COLO829 (cell line): Measurements from ENCODE around the gene FAM3C.

Source experiments
- DNase-seq: peaks from one replicate; pipeline ENCODE4 v3.0.0; 2012; ENCODE audit warnings: low spot score

Gene FAM3C

DNA sequence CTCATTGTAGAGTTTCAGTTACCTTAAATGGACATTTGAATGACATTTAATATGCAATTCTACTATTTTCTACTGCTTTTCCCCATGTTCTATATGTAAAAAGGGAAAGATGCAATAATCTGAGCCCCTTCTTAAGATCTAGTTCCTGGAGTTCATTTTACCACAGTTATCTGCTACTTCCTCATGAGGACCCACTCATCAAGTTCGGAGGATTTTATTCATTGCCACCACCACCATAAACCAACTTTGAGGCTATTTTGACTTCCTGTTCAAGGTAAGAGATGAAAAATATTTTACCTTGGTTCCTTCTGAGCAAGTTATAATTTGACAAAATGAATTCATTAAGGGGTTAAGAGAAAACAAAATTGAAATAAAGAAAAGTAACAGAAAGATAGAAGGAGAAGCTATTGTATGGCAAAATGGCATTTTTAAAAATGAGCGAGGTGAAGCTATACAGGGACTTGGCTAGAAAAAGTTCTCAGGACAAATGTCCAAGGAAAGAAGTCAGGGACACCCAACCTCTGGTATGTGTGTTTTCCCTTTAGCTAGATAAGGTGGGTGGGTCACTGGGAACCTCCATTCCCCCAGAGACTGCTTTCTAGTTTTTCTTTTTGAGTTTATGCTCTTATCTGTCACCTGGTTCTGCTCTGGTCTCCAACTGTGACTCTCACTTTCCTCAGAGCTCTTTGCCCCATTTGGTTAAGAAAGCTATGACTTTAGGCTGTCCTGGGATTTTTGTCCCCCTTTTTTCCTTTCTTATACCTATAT, 14.9 kb upstream of the FAM3C start:
- DNase-seq: no peak

DNA sequence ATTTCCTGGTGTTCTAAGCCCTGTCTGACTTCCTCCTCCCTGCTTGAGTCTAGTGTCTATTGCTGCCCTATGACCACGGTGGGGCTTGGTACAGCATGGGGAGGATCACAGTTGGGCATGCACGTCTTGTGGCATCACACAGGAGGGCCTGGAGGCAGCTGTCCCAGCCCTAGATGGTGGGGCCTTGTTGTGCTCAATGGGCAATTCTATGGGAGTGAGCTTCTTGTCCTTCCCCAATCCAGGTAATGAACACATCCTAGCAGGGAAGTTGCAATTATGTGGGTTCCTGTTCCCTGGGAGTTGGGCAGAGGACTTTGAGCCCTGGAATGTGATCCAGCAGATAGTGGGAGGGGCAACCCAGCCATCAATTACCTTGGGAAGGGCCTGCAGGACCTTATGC, 10.8 kb upstream of the FAM3C start:
- DNase-seq: no peak

- DNase-seq: no peak
These were observed 10.4 kb upstream of the FAM3C start for GRCh38 chr7:121406461-121406860.

DNA sequence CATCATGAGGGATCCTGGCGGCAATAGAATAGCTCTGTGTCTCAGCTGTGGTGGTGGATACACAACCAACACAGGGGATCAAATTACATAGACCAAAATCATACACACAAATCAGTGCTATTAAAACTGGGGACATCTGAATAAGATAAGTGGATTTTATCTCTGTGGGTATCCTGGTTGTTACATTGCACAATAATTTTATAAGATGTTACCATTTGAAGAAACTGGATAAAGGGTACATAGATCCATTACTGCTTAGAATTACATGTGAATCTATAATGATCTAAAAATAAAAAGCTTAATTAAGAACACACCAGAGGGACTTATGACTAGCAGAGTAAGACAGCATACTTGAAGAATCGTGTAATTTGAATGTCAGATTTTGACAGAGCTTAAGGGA, 8.2 kb upstream of the FAM3C start:
- DNase-seq: no peak

DNA sequence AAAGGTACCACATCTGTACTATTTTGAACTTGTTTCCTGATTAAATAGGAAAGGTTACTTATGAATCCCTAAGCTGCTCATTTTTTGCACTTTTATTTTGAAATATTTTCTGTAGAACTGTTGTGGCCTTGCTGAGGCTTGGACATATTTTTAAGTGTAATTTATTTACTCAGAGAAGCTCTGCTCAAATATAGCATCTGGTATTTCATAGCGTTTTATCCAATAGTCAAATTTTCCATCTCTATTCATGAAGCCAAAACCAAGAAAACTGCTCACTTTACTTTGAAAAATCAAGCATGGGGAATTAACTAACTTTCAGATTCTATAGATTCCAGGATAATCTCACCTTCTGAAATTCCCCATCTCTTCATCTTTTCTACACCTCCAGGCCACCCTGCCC, 6.6 kb upstream of the FAM3C start:
- DNase-seq: no peak

DNA sequence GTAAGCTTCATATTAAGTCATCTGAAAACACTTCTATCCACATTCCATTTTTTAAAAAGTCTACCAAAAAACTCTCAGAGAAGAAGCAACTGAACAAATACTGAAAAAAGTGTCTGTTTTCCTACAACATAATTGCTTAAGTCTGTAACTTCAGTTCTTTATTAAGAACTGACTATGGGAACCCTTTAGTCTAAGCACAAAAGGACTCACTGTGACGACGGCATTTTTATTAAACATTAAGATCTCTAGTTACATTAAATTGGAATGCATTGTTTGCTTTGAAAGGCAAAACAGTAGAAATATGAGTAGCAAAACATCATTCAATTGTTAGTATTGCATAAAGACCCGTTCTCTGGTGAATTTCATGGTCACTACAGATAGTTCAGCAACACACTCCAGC, 5.8 kb upstream of the FAM3C start:
- no peak for DNase-seq

DNA sequence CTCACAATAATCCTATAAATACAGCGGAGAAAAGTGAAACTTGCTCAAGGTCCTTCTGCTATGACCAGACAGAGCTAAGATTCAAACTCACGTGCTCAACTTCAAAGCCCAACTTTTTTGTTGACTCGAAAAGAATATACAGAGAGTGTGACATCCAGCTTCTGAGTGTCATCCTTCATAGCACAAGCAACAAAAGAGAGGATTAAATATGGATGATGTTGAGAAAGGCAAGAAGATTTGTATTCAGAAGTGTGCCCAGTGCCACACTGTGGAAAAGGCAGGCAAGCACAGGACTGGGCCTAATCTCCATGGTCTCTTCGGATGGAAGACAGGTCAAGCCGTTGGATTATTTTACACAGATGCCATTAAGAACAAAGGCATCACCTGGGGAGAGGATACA, 2.1 kb upstream of the FAM3C start:
- no peak for DNase-seq

- no peak for DNase-seq
These were observed 1.7 kb upstream of the FAM3C start for GRCh38 chr7:121397822-121398221.

GRCh38 chr7:121397361-121397760, 1.3 kb upstream of the FAM3C start:
- DNase-seq: no peak

- peak; percentile 22 for DNase-seq
These were observed 581 bp downstream of the FAM3C start for GRCh38 chr7:121395494-121395960.

- peak; percentile 61 for DNase-seq
These were observed 1.4 kb downstream of the FAM3C start for GRCh38 chr7:121394709-121395140.

GRCh38 chr7:121393005-121393366, 3.1 kb downstream of the FAM3C start:
- DNase-seq: no peak

GRCh38 chr7:121392277-121393004, 3.7 kb downstream of the FAM3C start:
- DNase-seq: no peak

DNA sequence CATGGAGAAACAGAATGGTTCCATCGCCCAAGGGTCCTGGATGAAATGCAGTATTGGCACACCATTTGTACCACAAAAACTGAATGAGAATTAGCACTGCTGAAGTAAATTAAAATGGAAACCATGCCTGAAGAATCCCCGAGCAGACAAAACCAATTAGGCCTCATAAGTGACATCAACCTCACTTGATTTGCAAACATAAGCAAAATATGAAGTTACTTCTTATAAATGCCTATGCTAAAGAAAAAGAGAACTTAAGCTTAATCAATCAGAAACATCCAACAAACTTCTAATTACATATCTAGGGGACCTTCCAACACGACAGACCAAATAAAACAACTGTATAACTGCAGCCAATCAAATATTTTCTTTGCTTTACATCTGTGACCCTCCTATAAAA, 4.4 kb downstream of the FAM3C start:
- no peak for DNase-seq

- DNase-seq: no peak
These were observed 5.5 kb downstream of the FAM3C start for GRCh38 chr7:121390617-121391016.

DNA sequence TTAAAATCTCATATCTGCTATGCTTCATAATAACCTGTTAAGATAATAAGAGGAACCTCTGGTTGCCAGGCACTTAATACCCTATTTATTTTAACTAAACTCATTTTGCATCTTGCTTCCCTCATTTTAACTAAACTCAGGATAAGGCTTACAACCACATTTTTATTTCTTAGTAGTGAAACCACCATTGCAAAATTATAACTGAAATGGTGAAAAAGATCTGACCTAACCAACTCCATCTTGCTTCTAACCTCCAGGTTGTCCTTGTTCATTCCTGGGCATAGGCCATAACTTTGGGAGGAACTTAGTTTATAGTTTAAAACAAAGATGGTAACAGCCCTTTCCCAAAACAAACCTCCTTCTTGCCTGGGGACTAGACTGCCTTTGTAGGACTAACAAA, 6.0 kb downstream of the FAM3C start:
- DNase-seq: no peak

GRCh38 chr7:121388950-121389349, 7.2 kb downstream of the FAM3C start:
- no peak for DNase-seq

DNA sequence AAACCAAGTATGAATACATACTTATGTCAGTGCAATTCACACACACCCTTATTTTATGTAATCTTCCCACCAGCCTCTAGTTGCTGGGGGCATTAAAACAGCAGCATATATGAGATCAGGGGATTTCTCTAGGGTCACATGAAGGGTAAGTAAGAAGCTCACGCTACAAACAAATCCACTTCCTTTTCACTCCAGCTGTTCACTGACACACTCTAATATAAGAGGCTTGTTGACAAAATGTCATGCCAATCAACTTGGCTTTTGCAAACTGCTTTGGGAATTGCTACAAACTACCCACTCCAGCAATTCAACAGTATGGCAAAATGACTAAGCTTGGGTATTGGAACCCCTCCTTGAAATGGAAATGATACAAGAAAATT, 10.3 kb downstream of the FAM3C start:
- no peak for DNase-seq

- no peak for DNase-seq
These were observed 10.9 kb downstream of the FAM3C start for GRCh38 chr7:121385056-121385799.

DNA sequence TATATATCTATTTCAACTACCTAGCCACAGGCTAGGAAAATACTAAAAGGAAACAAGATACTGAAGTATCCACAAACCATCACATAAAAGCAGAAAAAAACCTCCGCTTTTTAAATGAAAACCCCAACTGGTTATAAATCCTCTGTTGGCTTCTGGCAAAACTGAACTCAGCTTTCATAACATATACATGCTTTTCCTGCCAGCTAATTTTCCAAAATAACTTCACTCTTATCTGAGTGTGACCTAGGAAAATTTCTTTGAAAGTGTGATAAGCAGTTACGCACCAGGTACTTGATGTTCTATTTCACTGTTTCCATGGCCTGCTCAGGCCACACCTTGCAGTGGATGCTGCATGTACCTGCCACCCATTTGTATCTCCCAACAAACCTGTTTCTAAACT, 11.8 kb downstream of the FAM3C start:
- DNase-seq: no peak

DNA sequence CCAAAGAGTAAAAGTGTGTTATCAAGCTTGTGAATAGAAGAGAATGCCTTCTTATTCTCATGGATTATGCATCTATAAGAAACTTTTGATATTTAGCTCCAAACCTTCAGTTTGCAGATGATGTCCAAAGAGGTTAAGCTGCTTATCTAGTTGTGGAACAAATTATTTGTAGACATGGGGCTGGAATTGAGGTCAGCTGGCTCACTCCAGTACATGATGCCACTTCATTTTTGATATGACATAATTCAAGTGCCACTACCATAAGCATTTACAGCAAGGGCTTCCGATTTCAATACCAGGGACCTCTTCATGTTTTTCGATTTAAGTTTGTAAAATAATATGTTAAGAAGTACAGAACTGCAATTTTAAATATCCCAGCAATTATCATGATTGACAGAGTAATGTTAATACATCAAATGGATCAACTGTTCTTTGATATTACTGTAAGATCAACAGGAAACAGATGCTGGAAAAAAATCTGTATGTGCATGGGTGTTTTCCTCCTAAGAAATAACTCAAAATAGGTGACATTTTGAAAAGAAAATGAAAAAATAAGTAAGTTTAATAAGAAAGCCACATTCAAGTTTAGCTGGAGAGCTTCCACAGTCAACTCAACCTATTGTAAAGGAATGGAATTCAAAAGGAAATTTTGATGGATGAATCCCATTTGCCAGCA, 12.7 kb downstream of the FAM3C start:
- DNase-seq: no peak

- DNase-seq: no peak
These were observed 13.6 kb downstream of the FAM3C start for GRCh38 chr7:121382473-121382872.
